Fibroblast of villous mesenchyme (primary cell): Measurements from ENCODE around the gene OR6P1. TPM values are rescaled to one million over a fixed set of nuclear protein-coding genes. Genes with fewer than 3 reads are reported as not detected.

ENCODE experiments used
- DNase-seq: peaks from one replicate; pipeline ENCODE4 v3.0.0-alpha.2; 2010; ENCODE audit warnings: low read depth
- H3K4me3 ChIP-seq: 2 replicates; pipeline ENCODE4 v1.5.1; 2011; ENCODE audit warnings: low read depth, mild to moderate bottlenecking, low read length
- total RNA-seq: library from RNA; depleted of rRNA; stranded (reverse); fragments of >200 nt; gene quantifications from 2 replicates; pipeline ENCODE4 v1.2.3, GENCODE V29; 2012
- TF ChIP-seq, protein P1 (sequence below): IDR thresholded peaks from 2 replicates; pipeline ENCODE4 v1.5.1; 2012; ENCODE audit warnings: low read depth, mild to moderate bottlenecking, low read length; ENCODE audit not compliant: insufficient read depth

Gene OR6P1
- total RNA-seq, 1 donor: not detected

DNA sequence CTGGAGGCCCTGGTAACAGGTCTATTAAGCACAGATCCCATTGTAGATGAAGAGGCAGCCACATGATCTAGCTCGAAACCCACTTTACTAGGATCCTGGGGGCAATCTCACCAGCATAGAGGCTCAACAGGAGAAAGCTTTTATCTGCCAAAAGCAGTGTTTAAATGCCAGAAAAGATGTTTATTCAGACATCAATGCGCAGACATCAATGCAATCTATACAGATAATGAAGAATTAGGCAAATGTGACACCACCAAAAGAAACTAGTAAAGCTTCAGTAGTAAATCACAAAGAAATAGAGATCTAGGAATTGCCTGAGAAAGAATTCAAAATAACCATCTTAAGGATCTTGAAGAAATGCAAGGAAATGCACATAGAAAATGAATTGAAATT, 48.7 kb downstream of the OR6P1 start:
- H3K4me3 ChIP-seq: no peak overlapping the region
- DNase-seq: no peak
- TF ChIP-seq, protein P1, sequence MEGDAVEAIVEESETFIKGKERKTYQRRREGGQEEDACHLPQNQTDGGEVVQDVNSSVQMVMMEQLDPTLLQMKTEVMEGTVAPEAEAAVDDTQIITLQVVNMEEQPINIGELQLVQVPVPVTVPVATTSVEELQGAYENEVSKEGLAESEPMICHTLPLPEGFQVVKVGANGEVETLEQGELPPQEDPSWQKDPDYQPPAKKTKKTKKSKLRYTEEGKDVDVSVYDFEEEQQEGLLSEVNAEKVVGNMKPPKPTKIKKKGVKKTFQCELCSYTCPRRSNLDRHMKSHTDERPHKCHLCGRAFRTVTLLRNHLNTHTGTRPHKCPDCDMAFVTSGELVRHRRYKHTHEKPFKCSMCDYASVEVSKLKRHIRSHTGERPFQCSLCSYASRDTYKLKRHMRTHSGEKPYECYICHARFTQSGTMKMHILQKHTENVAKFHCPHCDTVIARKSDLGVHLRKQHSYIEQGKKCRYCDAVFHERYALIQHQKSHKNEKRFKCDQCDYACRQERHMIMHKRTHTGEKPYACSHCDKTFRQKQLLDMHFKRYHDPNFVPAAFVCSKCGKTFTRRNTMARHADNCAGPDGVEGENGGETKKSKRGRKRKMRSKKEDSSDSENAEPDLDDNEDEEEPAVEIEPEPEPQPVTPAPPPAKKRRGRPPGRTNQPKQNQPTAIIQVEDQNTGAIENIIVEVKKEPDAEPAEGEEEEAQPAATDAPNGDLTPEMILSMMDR: no peak

DNA sequence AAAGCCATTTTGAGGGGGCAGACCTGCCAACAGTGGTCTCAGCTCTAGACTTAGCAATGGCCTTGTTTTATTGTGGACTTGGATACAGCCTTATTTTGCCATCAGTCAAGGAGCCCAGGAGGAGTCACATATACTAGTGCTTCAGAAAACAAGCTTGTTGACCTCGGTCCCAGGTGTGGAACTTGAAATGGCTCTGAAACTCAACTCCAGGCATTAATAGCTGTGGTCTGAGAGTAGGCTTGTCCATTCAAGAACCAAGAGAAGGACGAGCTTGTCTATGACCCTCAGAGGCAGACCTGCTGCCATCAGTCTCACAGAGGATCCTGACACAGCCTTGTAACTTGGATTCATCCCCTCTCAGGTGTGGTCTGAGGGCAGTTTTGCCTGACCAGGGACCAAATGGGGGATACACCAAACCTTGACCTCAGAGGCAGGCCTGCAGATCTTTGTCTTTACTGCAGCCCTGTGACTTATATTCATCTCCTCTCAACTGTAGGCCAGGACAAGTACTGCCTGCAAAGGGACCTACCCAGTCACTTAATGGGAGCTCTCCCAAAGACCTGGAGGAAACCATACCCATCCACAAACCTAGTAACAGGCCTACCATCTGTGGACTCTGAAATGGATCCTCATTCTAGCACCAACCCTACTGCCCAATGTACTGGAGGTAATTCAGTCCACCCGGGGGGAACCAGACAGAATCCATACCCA, 49.3 kb downstream of the OR6P1 start:
- no peak for DNase-seq
- TF ChIP-seq, protein P1: no peak
- H3K4me3 ChIP-seq: no peak overlapping the region

DNA sequence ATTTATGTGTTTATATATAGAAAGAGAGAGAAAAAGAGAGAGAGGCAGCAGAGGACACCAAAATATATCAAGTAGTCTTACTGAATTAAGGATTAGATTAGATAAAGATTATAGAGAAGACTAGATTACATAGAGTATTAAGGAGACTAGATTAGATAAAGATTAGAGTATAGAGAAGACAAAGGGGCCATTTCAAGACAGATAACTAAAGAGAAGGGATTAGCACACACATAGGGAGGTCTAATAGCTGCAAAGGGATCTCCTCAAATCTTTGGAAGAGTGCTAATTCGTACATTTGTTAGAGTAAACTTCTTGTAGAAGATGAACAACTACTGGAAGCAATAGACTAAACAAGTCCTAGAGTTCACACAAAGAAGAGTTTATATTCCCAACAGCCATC, 50.4 kb downstream of the OR6P1 start:
- TF ChIP-seq, protein P1: no peak
- no peak for DNase-seq

DNA sequence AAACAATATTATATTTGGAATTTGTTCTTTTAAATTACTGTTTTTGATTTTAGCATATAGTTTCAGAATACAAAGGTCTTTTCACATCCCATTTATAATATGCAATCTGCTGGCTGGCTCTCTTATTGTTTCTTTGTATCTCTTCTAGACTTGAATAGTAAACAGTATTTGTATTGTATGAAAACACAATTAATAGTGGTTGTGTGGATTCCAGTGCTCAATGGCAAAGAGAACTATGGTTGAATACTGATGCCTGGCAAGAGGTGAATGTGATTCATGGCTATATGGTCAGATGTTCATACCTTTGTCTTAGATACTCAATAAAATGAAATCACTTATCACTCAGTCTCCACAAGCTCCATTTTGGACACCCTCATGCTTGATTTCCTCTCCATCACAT, 53.4 kb downstream of the OR6P1 start:
- TF ChIP-seq, protein P1: no peak
- DNase-seq: no peak

More for the DNA sequence above, 50.4 kb downstream of the OR6P1 start:
- H3K4me3 ChIP-seq: no peak overlapping the region

More for the DNA sequence above, 53.4 kb downstream of the OR6P1 start:
- H3K4me3 ChIP-seq: no peak overlapping the region

Other genes starting within 250 kb of the OR6P1 start
- gene CD1B, start 239.0 kb downstream of the OR6P1 start, total RNA-seq: not detected in 2 replicates
- not detected in 2 replicates for gene CD1E, start 216.7 kb downstream of the OR6P1 start, total RNA-seq
- not detected in 2 replicates for gene OR10T2, start 171.1 kb downstream of the OR6P1 start, total RNA-seq
- gene OR10K2, start 144.3 kb downstream of the OR6P1 start, total RNA-seq: not detected in 2 replicates
- gene OR10K1, start 108.7 kb downstream of the OR6P1 start, total RNA-seq: not detected in 2 replicates
- not detected in 2 replicates for gene OR10R2, start 98.4 kb downstream of the OR6P1 start, total RNA-seq
- gene OR6Y1, start 16.2 kb downstream of the OR6P1 start, total RNA-seq: not detected in 2 replicates
- not detected in 2 replicates for gene OR10X1, start 9.3 kb upstream of the OR6P1 start, total RNA-seq
- gene OR10Z1, start 34.7 kb upstream of the OR6P1 start, total RNA-seq: not detected in 2 replicates
- gene SPTA1, start 116.1 kb upstream of the OR6P1 start, total RNA-seq: not detected in 2 replicates
- gene OR6K2, start 130.1 kb upstream of the OR6P1 start, total RNA-seq: not detected in 2 replicates
- gene OR6K3, start 150.1 kb upstream of the OR6P1 start, total RNA-seq: not detected in 2 replicates
- gene OR6K6, start 184.1 kb upstream of the OR6P1 start, total RNA-seq: not detected in 2 replicates
- gene OR6N1, start 201.6 kb upstream of the OR6P1 start, total RNA-seq: not detected in 2 replicates
- gene OR6N2, start 210.6 kb upstream of the OR6P1 start, total RNA-seq: not detected in 2 replicates